ENCODE results near the gene RALBP1.

RALBP1 gene

GRCh38 chr18:9568186-9568585, 92.9 kb downstream of the RALBP1 start:
- in situ Hi-C loops (cut with HindIII; ENCODE audit: low pct_ligation_motif_present, low sequenced_read_pairs): no loop called here
- no peak overlapping the region for H3K4me3 ChIP-seq (ENCODE audit: low read depth, low read length)
- no peak overlapping the region for H3K27ac ChIP-seq
- H3K27me3 ChIP-seq (replicated peaks): no peaks in the 10 kb centered on the region
- DNase-seq: no peak
- TF ChIP-seq, protein P1, sequence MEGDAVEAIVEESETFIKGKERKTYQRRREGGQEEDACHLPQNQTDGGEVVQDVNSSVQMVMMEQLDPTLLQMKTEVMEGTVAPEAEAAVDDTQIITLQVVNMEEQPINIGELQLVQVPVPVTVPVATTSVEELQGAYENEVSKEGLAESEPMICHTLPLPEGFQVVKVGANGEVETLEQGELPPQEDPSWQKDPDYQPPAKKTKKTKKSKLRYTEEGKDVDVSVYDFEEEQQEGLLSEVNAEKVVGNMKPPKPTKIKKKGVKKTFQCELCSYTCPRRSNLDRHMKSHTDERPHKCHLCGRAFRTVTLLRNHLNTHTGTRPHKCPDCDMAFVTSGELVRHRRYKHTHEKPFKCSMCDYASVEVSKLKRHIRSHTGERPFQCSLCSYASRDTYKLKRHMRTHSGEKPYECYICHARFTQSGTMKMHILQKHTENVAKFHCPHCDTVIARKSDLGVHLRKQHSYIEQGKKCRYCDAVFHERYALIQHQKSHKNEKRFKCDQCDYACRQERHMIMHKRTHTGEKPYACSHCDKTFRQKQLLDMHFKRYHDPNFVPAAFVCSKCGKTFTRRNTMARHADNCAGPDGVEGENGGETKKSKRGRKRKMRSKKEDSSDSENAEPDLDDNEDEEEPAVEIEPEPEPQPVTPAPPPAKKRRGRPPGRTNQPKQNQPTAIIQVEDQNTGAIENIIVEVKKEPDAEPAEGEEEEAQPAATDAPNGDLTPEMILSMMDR (IDR thresholded peaks at IDR 0.05; ENCODE audit: low read depth, low read length, missing control alignments): no peak
- H3K36me3 ChIP-seq (replicated peaks): peaks cover 38% of the 10 kb centered on the region

GRCh38 chr18:9569178-9569577, 93.9 kb downstream of the RALBP1 start:
- no peaks in the 10 kb centered on the region for H3K27me3 ChIP-seq (replicated peaks)
- DNase-seq: no peak
- H3K36me3 ChIP-seq (replicated peaks): peaks cover 38% of the 10 kb centered on the region
- H3K4me3 ChIP-seq (ENCODE audit: low read depth, low read length): no peak overlapping the region
- TF ChIP-seq, protein P1 (IDR thresholded peaks at IDR 0.05; ENCODE audit: low read depth, low read length, missing control alignments): no peak
- in situ Hi-C loops (cut with HindIII; ENCODE audit: low pct_ligation_motif_present, low sequenced_read_pairs): no loop called here
- H3K27ac ChIP-seq: no peak overlapping the region

- Histone ChIP-seq H3K27ac (no peak overlapping the region), H3K4me3 (ENCODE audit: low read depth, low read length) (no peak overlapping the region), H3K27me3 (replicated peaks) (no peaks in the 10 kb centered on the region), H3K36me3 (replicated peaks) (peaks cover 34% of the 10 kb centered on the region)
- no peak for DNase-seq
- TF ChIP-seq, protein P1 (IDR thresholded peaks at IDR 0.05; ENCODE audit: low read depth, low read length, missing control alignments): no peak
- in situ Hi-C loops (cut with HindIII; ENCODE audit: low pct_ligation_motif_present, low sequenced_read_pairs): no loop called here
These were observed 94.9 kb downstream of the RALBP1 start for GRCh38 chr18:9570255-9570654.

- in situ Hi-C loops (cut with HindIII; ENCODE audit: low pct_ligation_motif_present, low sequenced_read_pairs): no loop called here
- H3K4me3 ChIP-seq (ENCODE audit: low read depth, low read length): no peak overlapping the region
These were observed 96.2 kb downstream of the RALBP1 start for GRCh38 chr18:9571546-9571945.

DNA sequence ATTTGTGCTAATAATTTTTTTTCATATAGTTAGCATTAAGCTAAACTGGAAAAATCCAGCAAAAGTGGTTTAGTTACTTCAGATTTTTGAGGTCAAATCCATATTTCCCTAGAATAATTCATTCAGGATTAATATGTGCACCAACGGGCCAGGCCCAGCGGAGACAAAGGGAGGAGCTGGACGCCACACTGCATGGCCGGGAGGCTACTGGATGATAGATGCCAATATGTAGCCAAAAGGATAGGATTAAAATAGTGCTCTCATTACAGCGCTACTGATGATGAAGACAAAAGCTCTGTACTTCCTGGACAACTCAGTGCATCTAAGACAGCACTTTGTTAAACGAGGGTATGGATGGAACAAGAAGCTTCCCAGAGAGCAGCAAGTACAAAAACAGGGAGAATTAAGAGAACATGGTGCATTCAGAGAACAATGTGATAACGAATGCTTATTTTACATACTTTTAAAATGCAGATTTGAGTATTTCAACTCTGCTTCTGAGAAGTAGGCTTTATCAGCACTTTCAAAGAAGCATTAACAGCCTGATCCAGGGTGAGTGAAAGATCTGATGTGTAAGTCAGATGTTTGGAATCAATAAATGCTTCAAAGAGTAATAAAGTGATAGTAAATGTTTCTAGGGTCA, 99.3 kb downstream of the RALBP1 start:
- H3K4me3 ChIP-seq (ENCODE audit: low read depth, low read length): no peak overlapping the region
- in situ Hi-C loops (cut with HindIII; ENCODE audit: low pct_ligation_motif_present, low sequenced_read_pairs): no loop called here
- no peak overlapping the region for H3K27ac ChIP-seq
- TF ChIP-seq, protein P1 (IDR thresholded peaks at IDR 0.05; ENCODE audit: low read depth, low read length, missing control alignments): no peak
- DNase-seq: no peak
- peaks cover 22% of the 10 kb centered on the region for H3K36me3 ChIP-seq (replicated peaks)
- no peaks in the 10 kb centered on the region for H3K27me3 ChIP-seq (replicated peaks)

More at GRCh38 chr18:9571546-9571945, 96.2 kb downstream of the RALBP1 start:
- no peak for DNase-seq
- H3K27me3 ChIP-seq (replicated peaks): no peaks in the 10 kb centered on the region
- H3K27ac ChIP-seq: no peak overlapping the region
- TF ChIP-seq, protein P1 (IDR thresholded peaks at IDR 0.05; ENCODE audit: low read depth, low read length, missing control alignments): no peak
- H3K36me3 ChIP-seq (replicated peaks): peaks cover 33% of the 10 kb centered on the region

GRCh38 chr18:9575558-9575957, 100.2 kb downstream of the RALBP1 start:
- peak; percentile 95 for DNase-seq
- no peaks in the 10 kb centered on the region for H3K27me3 ChIP-seq (replicated peaks)
- in situ Hi-C loops (cut with HindIII; ENCODE audit: low pct_ligation_motif_present, low sequenced_read_pairs): no loop called here
- H3K4me3 ChIP-seq (ENCODE audit: low read depth, low read length): no peak overlapping the region
- H3K27ac ChIP-seq: no peak overlapping the region
- H3K36me3 ChIP-seq (replicated peaks): peaks cover 17% of the 10 kb centered on the region
- TF ChIP-seq, protein P1 (IDR thresholded peaks at IDR 0.05; ENCODE audit: low read depth, low read length, missing control alignments): peak; percentile 88
